HG03558 (cell line): ENCODE data around the gene COLQ.
"Not testable (repeated sequence)": the region's sequence is repeated elsewhere in the genome, so short reads cannot be mapped to it uniquely, and the experiment has no call there.

Source experiments
- ATAC-seq: cut with Tn5 transposase; IDR thresholded peaks from one replicate; pipeline ENCODE4 v1.9.1; 2021; ENCODE audit warnings: moderate number of reproducible peaks; ENCODE audit not compliant: unreplicated experiment; ENCODE audit errors: extremely low read depth

COLQ gene

GRCh38 chr3:15521573-15521965 lies at the start of gene COLQ:
Gene COLQ, minus strand, starts transcription at chr3:15521706. Its CDS starts 81 bp downstream, at chr3:15521625.
- ATAC-seq: no peak

GRCh38 chr3:15563190-15563589 lies 41.7 kb upstream of the COLQ start:
- ATAC-seq: no peak

- ATAC-seq: no peak
These were observed 41.1 kb upstream of the COLQ start for GRCh38 chr3:15562560-15562959.

- ATAC-seq: no peak
These were observed 37.1 kb upstream of the COLQ start for GRCh38 chr3:15558581-15558980.

- no peak for ATAC-seq
These were observed 36.0 kb upstream of the COLQ start for GRCh38 chr3:15557511-15557946.

GRCh38 chr3:15556512-15556911 lies 35.0 kb upstream of the COLQ start:
- peak; percentile 82 for ATAC-seq

- no peak for ATAC-seq
These were observed 32.2 kb upstream of the COLQ start for GRCh38 chr3:15553749-15554148.

- ATAC-seq: no peak
These were observed 30.4 kb upstream of the COLQ start for GRCh38 chr3:15551902-15552301.

- no peak for ATAC-seq
These were observed 28.3 kb upstream of the COLQ start for GRCh38 chr3:15549846-15550245.

GRCh38 chr3:15542614-15543013 lies 21.1 kb upstream of the COLQ start:
- no peak for ATAC-seq

- no peak for ATAC-seq
These were observed 19.9 kb upstream of the COLQ start for GRCh38 chr3:15541371-15541770.

- ATAC-seq: no peak
These were observed 17.6 kb upstream of the COLQ start for GRCh38 chr3:15539066-15539465.

- no peak for ATAC-seq
These were observed 16.8 kb upstream of the COLQ start for GRCh38 chr3:15538345-15538744.

GRCh38 chr3:15536856-15537255 lies 15.3 kb upstream of the COLQ start:
- ATAC-seq: no peak

GRCh38 chr3:15535732-15536131 lies 14.2 kb upstream of the COLQ start:
- no peak for ATAC-seq

GRCh38 chr3:15532614-15533013 lies 11.1 kb upstream of the COLQ start:
- not testable (repeated sequence) for ATAC-seq

GRCh38 chr3:15531346-15531745 lies 9.8 kb upstream of the COLQ start:
- no peak for ATAC-seq

GRCh38 chr3:15528854-15529537 lies 7.5 kb upstream of the COLQ start:
- ATAC-seq: no peak

GRCh38 chr3:15527031-15527459 lies 5.5 kb upstream of the COLQ start:
- no peak for ATAC-seq

- no peak for ATAC-seq
These were observed 4.3 kb upstream of the COLQ start for GRCh38 chr3:15525790-15526189.

- no peak for ATAC-seq
These were observed 2.3 kb upstream of the COLQ start for GRCh38 chr3:15523660-15524417.

- ATAC-seq: no peak
These were observed 510 bp upstream of the COLQ start for GRCh38 chr3:15522016-15522415.
